Coronary artery (tissue), 2 donors: ENCODE results near the gene GDAP1L1.
"Not testable (repeated sequence)": the region's sequence is repeated elsewhere in the genome, so short reads cannot be mapped to it uniquely, and the experiment has no call there.

ENCODE experiments used
- DNase-seq: peaks from one replicate; pipeline ENCODE4 v3.0.0-alpha.2; 2017; ENCODE audit warnings: low spot score
- H3K27ac ChIP-seq, 2 donors: fragments of 200-600 bp; sonication (generic); one replicate each; pipeline ENCODE4 v1.5.1; 2016 to 2019
- H3K4me3 ChIP-seq: fragments of 200-600 bp; sonication (generic); 2 replicates; pipeline ENCODE4 v1.5.1; 2016; ENCODE audit warnings: mild to moderate bottlenecking, moderate library complexity
- CTCF ChIP-seq: fragments of 200-600 bp; sonication (generic); IDR thresholded peaks from one replicate; pipeline ENCODE4 v1.5.1; 2019; ENCODE audit warnings: antibody characterized with exemption

GDAP1L1 gene

GRCh38 chr20:44228465-44229258, 18.4 kb upstream of the GDAP1L1 start:
- no peak for DNase-seq
- Histone ChIP-seq H3K4me3 (no peak overlapping the region), H3K27ac (no peak overlapping the region)
- TF ChIP-seq CTCF = no peak

- DNase-seq = no peak
- Histone ChIP-seq H3K27ac (no peak overlapping the region), H3K4me3 (no peak overlapping the region)
- TF ChIP-seq CTCF = no peak
Observed at GRCh38 chr20:44231193-44231592, 15.9 kb upstream of the GDAP1L1 start.

GRCh38 chr20:44231713-44232468, 15.2 kb upstream of the GDAP1L1 start:
- no peak overlapping the region for H3K4me3 ChIP-seq
- H3K27ac ChIP-seq = no peak overlapping the region
- no peak for TF ChIP-seq CTCF
- no peak for DNase-seq

- not testable (repeated sequence) for DNase-seq
Observed at GRCh38 chr20:44232469-44232856, 14.6 kb upstream of the GDAP1L1 start.

GRCh38 chr20:44233436-44234016, 13.6 kb upstream of the GDAP1L1 start:
- Histone ChIP-seq H3K27ac (no peak overlapping the region), H3K4me3 (no peak overlapping the region)
- TF ChIP-seq CTCF = no peak
- DNase-seq = no peak

More at GRCh38 chr20:44232469-44232856, 14.6 kb upstream of the GDAP1L1 start:
- not testable (repeated sequence) for H3K27ac ChIP-seq, H3K4me3 ChIP-seq

GRCh38 chr20:44234566-44235317, 12.4 kb upstream of the GDAP1L1 start:
- Histone ChIP-seq H3K27ac (no peak overlapping the region), H3K4me3 (no peak overlapping the region)
- no peak for DNase-seq
- no peak for TF ChIP-seq CTCF

GRCh38 chr20:44235702-44236101, 11.4 kb upstream of the GDAP1L1 start:
- no peak overlapping the region for H3K27ac ChIP-seq
- DNase-seq = no peak

GRCh38 chr20:44236840-44237239, 10.3 kb upstream of the GDAP1L1 start:
- DNase-seq = not testable (repeated sequence)

More at GRCh38 chr20:44235702-44236101, 11.4 kb upstream of the GDAP1L1 start:
- H3K4me3 ChIP-seq = no peak overlapping the region
- no peak for TF ChIP-seq CTCF

More at GRCh38 chr20:44236840-44237239, 10.3 kb upstream of the GDAP1L1 start:
- H3K4me3 ChIP-seq, H3K27ac ChIP-seq: not testable (repeated sequence)
